CD4-positive, alpha-beta T cell treated with Interferon alpha-2 for 1 hour (primary cell): ENCODE results near the gene ADARB2.
"Not testable (repeated sequence)": the region's sequence is repeated elsewhere in the genome, so short reads cannot be mapped to it uniquely, and the experiment has no call there.

Experiments
- DNase-seq, 2 donors: peaks; one replicate each; pipeline ENCODE4 v3.0.0-alpha.2; 2020 to 2022

ADARB2 gene

GRCh38 chr10:1240341-1240775 lies 497.0 kb downstream of the ADARB2 start:
- DNase-seq, result no peak

DNA sequence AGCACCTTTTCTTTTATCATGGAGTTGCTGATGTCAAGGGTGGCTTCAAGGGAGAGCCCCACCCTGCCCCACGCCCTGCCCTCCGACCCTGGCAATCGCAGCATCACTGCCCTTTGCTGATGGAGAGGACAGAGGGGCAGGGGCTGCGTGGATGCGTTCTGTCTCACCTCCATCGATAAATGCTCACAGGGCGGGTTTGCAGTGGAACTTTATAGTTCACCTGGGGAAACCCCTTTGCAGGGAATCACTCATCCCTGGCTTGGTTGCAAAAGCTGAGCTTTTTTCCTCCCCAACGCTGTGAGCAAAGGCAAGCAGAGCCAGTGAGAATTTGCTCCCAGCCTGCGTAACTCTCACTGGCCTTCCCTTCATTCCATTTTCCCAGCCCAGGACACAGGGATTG lies 504.3 kb downstream of the ADARB2 start:
- DNase-seq, result no peak

- DNase-seq, result no peak
These were observed 505.0 kb downstream of the ADARB2 start for GRCh38 chr10:1232164-1232911.

DNA sequence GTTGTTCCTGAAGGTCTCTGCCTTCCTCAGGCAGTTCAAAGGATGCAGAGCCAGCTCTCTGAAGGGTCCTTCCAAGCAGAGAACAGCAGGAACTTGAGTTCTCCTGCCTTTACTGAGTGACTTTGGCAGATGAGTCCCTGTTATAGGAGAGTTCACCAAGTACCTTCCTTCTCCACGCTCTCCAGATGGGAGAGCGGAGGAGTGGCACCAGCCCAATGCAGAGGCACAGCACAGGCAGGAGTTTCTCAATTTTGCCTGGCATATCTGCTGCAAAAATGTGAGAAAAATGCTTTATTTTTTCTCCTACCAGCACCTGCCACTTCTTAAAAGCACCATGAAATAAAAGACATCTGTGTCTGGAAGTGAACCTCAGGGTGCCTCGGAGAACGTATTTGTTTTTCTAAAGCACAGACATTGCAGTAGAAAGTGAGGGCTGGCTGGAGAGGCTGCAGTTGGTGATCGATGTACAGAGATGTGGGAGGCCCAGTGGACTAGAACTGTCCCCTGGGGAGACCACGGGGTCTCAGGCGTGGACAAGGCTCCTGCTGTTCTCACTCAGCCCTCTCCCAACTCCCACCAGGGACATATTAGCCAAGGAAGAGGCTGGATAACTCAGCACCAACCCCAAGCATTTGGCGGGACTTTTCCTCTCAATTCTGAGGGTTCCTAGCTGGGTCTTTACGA lies 506.6 kb downstream of the ADARB2 start:
- no peak for DNase-seq

- no peak for DNase-seq
These were observed 507.2 kb downstream of the ADARB2 start for GRCh38 chr10:1230138-1230537.

- DNase-seq, result no peak
These were observed 507.8 kb downstream of the ADARB2 start for GRCh38 chr10:1229574-1229973.

- no peak for DNase-seq
These were observed 508.2 kb downstream of the ADARB2 start for GRCh38 chr10:1229116-1229515.

GRCh38 chr10:1228467-1228975 lies 508.8 kb downstream of the ADARB2 start:
- no peak for DNase-seq

- DNase-seq, result no peak
These were observed 509.6 kb downstream of the ADARB2 start for GRCh38 chr10:1227510-1228402.

GRCh38 chr10:1226907-1227306 lies 510.4 kb downstream of the ADARB2 start:
- DNase-seq, result not testable (repeated sequence)

GRCh38 chr10:1219874-1220273 lies 517.5 kb downstream of the ADARB2 start:
- DNase-seq, result not testable (repeated sequence)

- DNase-seq, result no peak
These were observed 519.7 kb downstream of the ADARB2 start for GRCh38 chr10:1217661-1218060.

DNA sequence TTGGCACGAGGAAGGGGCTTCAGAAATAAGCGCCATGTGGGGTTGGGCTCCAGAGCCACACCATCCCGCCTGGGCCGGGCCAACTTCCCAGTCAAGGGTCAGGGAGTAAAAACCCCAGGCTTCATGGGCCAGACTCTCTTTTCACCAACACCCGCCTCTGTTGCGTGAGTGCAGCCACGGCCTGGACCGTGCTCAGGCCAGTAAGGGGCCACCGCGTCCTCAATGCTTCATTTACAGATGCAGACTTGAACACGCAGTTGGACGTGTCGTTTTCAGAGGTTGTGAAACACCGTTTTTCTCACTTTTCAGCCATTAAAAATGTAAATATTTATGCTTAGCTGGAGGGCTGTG lies 520.1 kb downstream of the ADARB2 start:
- DNase-seq, result no peak

DNA sequence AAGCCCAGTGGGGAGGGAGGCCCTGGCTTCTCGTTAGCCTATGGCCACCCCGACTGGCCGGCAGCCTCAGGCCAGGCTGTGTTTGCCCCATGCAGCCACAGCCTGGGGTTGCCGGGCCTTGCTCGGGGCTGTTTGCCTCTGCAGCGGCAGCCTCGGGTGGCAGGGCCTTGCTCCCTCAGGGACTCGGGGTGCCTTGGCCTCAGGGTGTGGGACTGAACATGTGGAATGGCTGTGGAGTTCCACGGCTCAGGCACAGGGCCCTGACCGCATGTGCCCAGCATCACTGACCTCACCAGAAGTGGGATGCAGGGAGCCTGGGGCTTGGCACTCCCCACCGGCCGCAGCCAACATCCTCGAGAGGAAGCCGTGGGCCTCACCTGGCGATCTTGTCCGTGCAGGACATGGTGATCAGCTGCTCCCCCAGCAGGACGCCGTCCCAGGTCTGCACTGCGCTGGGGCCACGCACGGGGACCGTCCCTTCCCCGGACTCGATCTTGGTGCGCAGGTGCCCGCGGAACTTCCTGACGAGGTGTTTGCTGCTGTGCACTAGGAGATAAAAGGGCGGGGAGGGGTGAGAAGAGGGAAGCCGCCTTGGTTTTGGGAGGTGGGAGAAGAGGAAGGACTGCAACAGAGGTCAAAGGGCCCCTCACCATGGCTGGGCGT lies 520.6 kb downstream of the ADARB2 start:
- DNase-seq, result no peak

- DNase-seq, result no peak
These were observed 521.3 kb downstream of the ADARB2 start for GRCh38 chr10:1215862-1216573.

DNA sequence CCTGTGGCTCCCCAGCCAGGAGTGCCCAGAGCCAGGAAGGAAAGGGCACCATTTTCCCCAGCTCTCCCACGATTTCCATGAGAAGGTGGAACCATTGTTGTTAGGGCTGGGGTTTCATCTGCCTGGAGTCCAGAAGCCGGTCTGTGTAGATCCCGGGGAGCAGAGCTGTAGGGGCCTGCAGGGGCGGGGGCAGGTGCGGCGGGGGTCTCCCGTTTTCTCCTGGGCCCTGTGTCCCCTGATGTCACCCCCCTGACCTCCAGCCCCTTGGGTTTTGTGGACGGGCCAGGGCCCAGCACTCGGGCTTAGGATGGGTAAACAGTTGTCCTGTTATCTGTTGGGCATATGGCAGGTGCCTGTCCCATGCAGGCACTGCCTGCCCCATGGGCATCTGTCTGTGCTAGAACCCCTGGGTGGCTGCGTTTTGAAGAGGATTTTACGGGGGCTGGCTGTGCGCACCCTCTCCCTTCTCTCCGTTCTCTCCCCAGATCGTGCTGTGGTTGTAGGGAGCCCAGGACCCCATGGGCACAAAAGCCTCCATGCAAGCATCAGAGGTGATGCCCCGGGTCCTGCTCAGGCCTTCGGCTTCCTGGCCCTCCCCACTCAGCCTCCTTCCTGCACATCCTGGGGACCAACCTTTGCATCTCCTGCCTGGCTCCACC lies 522.3 kb downstream of the ADARB2 start:
- DNase-seq, result no peak

- no peak for DNase-seq
These were observed 523.2 kb downstream of the ADARB2 start for GRCh38 chr10:1214071-1214675.

- no peak for DNase-seq
These were observed 523.9 kb downstream of the ADARB2 start for GRCh38 chr10:1213252-1214070.

DNA sequence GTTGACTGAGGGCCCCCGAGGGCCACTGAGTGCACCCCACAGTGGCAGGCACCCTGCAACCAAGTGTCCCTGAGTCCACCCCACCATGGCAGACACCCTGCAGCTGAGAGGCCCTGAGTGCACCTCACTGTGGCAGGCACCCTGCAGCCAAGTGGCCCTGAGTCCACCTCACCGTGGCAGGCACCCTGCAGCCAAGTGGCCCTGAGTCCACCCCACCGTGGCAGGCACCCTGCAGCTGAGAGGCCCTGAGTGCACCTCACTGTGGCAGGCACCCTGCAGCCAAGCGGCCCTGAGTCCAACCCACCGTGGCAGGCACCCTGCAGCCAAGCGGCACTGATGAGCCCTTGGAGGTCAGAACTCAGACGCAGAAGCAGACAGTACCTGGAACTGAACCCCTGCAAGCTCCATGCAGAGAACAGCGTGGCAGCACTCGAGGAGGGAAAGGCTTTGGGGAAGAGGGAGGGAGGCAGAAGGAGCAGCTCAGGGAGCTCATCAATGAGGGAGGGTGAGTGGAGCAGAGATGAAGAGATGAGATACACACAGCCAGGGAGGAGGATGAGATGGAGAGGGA lies 524.7 kb downstream of the ADARB2 start:
- DNase-seq, result no peak
